ENCODE data around the gene GPBAR1.
"Not testable (repeated sequence)": the region's sequence is repeated elsewhere in the genome, so short reads cannot be mapped to it uniquely, and the experiment has no call there.

GPBAR1 gene

DNA sequence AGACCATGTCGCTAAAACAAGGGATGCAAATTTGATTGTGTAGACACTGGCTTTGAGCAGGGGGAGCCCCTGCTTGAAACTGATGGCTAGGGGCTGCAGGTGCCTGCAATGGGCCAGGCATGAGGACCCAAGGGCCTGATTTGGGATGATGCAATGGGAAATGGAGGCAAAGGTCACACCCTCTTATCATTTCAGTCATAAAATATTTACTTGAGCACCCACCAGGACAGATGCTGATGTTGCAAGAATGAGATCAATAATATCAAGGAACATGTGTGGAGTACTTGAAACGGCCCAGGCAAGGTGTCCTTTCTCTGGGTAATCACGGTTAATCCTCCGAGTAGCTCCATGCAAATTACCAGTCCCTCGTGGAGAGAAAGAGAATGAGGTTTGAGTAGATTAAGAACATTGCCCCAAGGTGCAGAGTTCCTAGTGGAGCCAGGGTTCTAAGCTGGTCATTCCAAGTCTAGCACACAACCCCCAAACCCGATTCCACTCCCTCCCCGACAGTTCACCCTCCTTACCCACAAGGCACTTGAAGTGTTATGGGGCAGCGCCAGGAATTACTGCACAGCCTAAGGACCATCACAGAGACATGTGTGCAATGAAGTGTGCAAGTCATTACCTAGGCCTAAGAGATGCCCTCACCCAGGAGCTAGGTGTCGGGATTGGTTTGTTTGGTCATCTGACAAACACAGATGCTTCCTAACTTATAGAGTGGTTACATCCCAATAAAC lies 45.5 kb downstream of the GPBAR1 start:
- Histone ChIP-seq H3K27me3 (replicated peaks; ENCODE audit: control insufficient read depth, insufficient read depth, low read length) (peaks cover 6% of the 10 kb centered on the region), H3K9me3 (ENCODE audit: control insufficient read depth, low read length) (no peaks in the 10 kb centered on the region), H3K36me3 (ENCODE audit: control insufficient read depth, insufficient read depth, low read length, severe bottlenecking) (no peaks in the 10 kb centered on the region), H3K4me1 (ENCODE audit: control insufficient read depth, insufficient read depth, low read length) (no peaks in the 10 kb centered on the region), H3K4me3 (ENCODE audit: low read length) (no peak overlapping the region), H3K9ac (ENCODE audit: low read length) (no peak overlapping the region)
- no peak for DNase-seq (ENCODE audit: low read depth)

DNA sequence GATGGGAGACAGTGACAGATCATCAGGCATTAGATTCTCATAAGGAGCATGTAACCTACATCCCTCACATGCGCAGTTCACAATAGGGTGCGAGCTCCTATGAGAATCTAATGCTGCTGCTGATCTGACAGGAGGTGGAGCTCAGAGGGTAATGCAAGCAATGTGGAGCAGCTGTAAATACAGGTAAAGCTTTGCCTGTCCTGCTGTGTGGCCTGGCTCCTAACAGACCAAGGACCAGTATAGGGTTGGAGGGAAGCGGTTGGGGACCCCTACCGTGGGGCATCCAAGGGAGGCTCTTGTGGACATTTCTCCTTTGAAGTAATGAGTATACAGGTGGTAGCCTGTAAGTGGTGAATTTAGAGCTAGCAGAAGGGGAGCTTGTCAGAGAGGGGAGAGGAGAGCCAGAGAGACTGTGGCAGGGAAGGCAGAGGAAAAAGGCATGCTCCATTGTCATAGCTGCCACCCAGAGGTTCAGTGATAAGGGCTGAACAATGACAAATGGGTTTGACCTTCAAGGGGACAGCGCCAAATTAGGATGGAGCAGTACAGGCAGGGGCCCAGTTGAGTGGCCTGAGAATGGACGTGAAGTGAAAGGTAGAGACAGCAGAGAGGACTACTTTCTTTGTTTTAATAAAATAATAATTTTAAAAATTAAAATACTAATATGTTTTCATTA lies 46.7 kb downstream of the GPBAR1 start:
- no peak for DNase-seq (ENCODE audit: low read depth)
- Histone ChIP-seq H3K27me3 (replicated peaks; ENCODE audit: control insufficient read depth, insufficient read depth, low read length) (peaks cover 6% of the 10 kb centered on the region), H3K9ac (ENCODE audit: low read length) (no peak overlapping the region), H3K36me3 (ENCODE audit: control insufficient read depth, insufficient read depth, low read length, severe bottlenecking) (no peaks in the 10 kb centered on the region), H3K4me3 (ENCODE audit: low read length) (no peak overlapping the region), H3K9me3 (ENCODE audit: control insufficient read depth, low read length) (no peaks in the 10 kb centered on the region), H3K4me1 (ENCODE audit: control insufficient read depth, insufficient read depth, low read length) (no peaks in the 10 kb centered on the region)

DNA sequence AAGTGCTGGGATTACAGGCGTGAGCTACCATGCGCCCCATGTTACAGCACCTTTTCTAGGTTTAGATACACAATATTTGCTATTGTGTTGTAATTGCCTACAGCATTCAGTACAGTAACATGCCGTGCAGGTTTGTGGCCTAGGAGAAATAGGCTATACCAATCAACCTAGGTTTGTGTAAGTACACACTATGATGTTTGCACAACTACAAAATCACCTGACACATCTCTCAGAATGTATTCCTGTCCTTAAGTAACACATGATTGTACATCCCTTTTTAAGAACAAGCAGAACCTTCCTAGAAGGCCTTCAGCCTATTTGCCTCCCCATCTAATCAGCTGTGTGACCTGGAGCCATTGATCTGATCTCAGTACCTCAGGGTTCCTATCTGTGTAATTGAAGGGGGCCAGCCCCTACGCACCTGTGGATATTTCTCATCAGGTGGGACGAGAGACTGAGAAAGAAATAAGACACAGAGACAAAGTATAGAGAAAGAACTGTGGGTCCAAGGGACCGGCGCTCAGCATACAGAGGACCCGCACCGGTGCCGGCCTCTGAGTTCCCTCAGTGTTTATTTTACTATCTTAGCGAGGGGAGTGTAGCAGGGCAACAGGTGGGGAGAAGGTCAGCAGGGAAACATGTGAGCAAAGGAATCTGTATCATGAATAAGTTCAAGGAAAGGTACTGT lies 50.2 kb downstream of the GPBAR1 start:
- no peaks in the 10 kb centered on the region for H3K9me3 ChIP-seq (ENCODE audit: control insufficient read depth, low read length)
- H3K36me3 ChIP-seq (ENCODE audit: control insufficient read depth, insufficient read depth, low read length, severe bottlenecking), result no peaks in the 10 kb centered on the region
- H3K4me1 ChIP-seq (ENCODE audit: control insufficient read depth, insufficient read depth, low read length), result no peaks in the 10 kb centered on the region
- no peak overlapping the region for H3K9ac ChIP-seq (ENCODE audit: low read length)
- no peak for DNase-seq (ENCODE audit: low read depth)
- no peak overlapping the region for H3K4me3 ChIP-seq (ENCODE audit: low read length)
- peaks cover 3% of the 10 kb centered on the region for H3K27me3 ChIP-seq (replicated peaks; ENCODE audit: control insufficient read depth, insufficient read depth, low read length)

DNA sequence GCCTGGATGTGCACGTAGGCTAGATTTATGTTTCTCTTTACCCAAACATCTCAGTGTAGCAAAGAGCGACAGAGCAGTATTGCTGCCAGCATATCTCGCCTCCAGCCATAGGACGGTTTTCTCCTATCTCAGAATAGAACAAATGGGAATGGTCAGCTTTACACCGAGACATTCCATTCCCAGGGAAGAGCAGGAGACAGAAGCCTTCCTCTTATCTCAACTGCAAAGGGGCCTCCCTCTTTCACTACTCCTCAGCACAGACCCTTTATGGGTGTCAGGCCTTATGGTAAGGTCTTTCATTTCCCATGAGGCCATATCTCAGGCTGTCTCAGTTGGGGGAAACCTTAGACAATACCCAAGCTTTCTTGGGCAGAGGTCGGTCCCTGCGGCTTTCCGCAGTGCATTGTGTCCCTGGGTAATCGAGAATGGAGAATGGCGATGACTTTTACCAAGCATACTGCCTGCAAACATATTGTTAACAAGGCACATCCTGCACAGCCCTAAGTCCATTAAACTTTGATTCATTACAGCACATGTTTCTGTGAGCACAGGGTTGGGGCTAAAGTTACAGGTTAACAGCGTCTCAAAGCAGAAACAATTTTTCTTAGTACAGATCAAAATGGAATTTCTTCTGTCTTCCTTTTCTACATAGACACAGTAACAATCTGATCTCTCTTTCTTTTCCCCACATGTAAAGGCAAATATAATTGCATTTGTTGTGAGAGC lies 50.9 kb downstream of the GPBAR1 start:
- H3K4me3 ChIP-seq (ENCODE audit: low read length); H3K9ac ChIP-seq (ENCODE audit: low read length); H3K9me3 ChIP-seq (ENCODE audit: control insufficient read depth, low read length); H3K36me3 ChIP-seq (ENCODE audit: control insufficient read depth, insufficient read depth, low read length, severe bottlenecking); DNase-seq (ENCODE audit: low read depth); H3K27me3 ChIP-seq (replicated peaks; ENCODE audit: control insufficient read depth, insufficient read depth, low read length); H3K4me1 ChIP-seq (ENCODE audit: control insufficient read depth, insufficient read depth, low read length): not testable (repeated sequence)

DNA sequence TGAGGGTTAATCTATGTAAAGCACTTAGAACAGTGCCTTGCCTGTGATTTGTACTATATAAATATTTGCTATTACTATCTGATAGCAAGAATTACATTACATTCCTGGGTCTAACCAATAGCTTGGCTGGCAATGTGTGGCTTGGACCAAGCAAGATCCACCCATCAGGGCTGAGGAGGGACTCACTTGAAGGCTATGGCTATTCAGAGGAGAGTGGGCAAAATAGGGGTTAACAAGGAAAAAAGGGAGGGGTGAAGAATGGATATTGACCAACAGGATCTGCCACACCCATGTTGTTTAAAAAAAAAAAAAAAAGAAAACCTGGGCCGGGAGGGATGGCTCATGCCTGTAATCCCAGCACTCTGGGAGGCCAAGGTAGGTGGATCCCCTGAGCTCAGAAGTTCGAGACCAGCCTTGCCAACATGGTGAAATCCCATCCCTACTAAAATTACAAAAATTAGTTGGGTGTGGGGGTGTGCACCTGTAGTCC lies 51.5 kb downstream of the GPBAR1 start:
- Histone ChIP-seq H3K36me3 (ENCODE audit: control insufficient read depth, insufficient read depth, low read length, severe bottlenecking) (no peaks in the 10 kb centered on the region), H3K9me3 (ENCODE audit: control insufficient read depth, low read length) (no peaks in the 10 kb centered on the region), H3K4me1 (ENCODE audit: control insufficient read depth, insufficient read depth, low read length) (no peaks in the 10 kb centered on the region), H3K4me3 (ENCODE audit: low read length) (no peak overlapping the region), H3K9ac (ENCODE audit: low read length) (no peak overlapping the region), H3K27me3 (replicated peaks; ENCODE audit: control insufficient read depth, insufficient read depth, low read length) (peaks cover 3% of the 10 kb centered on the region)
- no peak for DNase-seq (ENCODE audit: low read depth)

DNA sequence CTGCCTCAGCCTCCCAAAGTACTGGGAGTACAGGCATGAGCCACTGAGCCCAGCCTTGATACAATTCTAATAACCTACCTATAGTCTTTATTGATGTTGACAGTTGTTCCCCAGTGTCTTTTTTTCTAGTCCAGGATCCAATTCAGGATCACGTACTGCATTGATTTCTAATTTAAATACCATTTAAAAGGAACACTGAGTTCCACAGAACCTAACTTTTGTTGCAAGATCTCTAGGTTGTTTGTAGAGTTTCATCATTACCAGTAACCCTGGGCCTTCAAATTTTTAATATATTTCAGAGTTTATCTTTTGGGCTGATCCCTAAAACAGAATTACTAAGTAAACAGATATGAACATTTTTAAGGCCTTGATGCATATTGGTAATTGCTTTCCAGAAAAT lies 52.5 kb downstream of the GPBAR1 start:
- no peaks in the 10 kb centered on the region for H3K36me3 ChIP-seq (ENCODE audit: control insufficient read depth, insufficient read depth, low read length, severe bottlenecking)
- no peak overlapping the region for H3K4me3 ChIP-seq (ENCODE audit: low read length)
- DNase-seq (ENCODE audit: low read depth), result no peak
- no peak overlapping the region for H3K9ac ChIP-seq (ENCODE audit: low read length)
- peaks cover 6% of the 10 kb centered on the region for H3K27me3 ChIP-seq (replicated peaks; ENCODE audit: control insufficient read depth, insufficient read depth, low read length)
- H3K4me1 ChIP-seq (ENCODE audit: control insufficient read depth, insufficient read depth, low read length), result no peaks in the 10 kb centered on the region
- H3K9me3 ChIP-seq (ENCODE audit: control insufficient read depth, low read length), result no peaks in the 10 kb centered on the region

All from adipocyte (in vitro differentiated cells).